ENCODE measurements around the gene TBCB. TPM values are rescaled to one million over a fixed set of nuclear protein-coding genes. Genes with fewer than 3 reads are reported as not detected.
A peak's percentile ranks its signal among the peaks of the same experiment; 100 is the strongest.

The TBCB gene
- total RNA-seq, 4 donors from 2014 or later = 118 to 196 (median 154) TPM

DNA sequence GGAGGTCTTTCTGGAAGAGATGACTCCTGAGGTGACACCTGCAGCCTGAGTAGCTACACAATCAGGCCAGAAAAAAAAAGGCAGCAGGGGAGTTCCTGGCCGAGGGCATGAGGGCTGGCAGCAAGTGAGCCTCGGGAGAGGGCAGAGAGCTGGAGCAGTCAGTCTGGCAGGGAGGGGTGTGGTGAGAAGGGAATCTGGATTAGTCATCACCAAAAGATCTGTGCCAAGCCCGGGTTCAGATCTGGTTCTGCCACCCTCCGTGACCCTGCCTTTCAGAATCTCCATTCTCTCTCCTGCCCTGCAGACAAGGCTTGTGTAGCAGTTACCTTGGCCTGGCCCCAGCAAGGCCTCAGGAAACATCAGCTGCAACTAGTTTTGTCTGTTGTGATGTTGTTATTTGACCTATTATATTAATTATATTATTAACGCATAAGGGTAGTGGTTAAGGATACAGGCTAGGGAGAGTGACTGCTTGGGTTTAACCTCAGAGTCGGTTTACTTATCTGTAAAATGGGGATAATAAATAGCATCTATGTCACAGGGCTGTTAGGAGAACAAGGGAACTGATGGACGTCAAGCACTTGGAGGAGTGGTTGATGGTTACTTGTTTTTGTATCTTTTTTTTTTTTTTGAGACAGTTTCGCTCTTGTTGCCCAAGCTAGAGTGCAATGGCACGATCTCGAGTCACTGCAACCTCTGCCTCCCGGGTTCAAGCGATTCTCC, 21.9 kb downstream of the TBCB start:
- Histone ChIP-seq H3K9me3 (no peaks in the 10 kb centered on the region), H3K4me1 (peaks cover 0 to 10% of the 10 kb centered on the region in 2 donors), H3K36me3 (no peaks in the 10 kb centered on the region), H3K27ac (peak overlapping the region in 1 of 2 donors; percentile 23), H3K27me3 (no peaks in the 10 kb centered on the region), H3K4me3 (no peak overlapping the region)
- peak in 1 of 2 donors; percentile 50 for DNase-seq
- TF ChIP-seq POLR2A (IDR thresholded peaks at IDR 0.05) = no peak
- TF ChIP-seq, protein P1, sequence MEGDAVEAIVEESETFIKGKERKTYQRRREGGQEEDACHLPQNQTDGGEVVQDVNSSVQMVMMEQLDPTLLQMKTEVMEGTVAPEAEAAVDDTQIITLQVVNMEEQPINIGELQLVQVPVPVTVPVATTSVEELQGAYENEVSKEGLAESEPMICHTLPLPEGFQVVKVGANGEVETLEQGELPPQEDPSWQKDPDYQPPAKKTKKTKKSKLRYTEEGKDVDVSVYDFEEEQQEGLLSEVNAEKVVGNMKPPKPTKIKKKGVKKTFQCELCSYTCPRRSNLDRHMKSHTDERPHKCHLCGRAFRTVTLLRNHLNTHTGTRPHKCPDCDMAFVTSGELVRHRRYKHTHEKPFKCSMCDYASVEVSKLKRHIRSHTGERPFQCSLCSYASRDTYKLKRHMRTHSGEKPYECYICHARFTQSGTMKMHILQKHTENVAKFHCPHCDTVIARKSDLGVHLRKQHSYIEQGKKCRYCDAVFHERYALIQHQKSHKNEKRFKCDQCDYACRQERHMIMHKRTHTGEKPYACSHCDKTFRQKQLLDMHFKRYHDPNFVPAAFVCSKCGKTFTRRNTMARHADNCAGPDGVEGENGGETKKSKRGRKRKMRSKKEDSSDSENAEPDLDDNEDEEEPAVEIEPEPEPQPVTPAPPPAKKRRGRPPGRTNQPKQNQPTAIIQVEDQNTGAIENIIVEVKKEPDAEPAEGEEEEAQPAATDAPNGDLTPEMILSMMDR (IDR thresholded peaks at IDR 0.05) = no peak
- intact Hi-C loops (cut with DNase I; ENCODE audit: low total_unique reads) = no loop called here

- Histone ChIP-seq H3K27me3 (no peaks in the 10 kb centered on the region), H3K27ac (peak overlapping the region; percentile 95 to 97), H3K4me3 (peak overlapping the region; percentile 80 to 92), H3K36me3 (no peaks in the 10 kb centered on the region), H3K9me3 (no peaks in the 10 kb centered on the region), H3K4me1 (peaks cover 0 to 10% of the 10 kb centered on the region in 2 donors)
- DNase-seq = no peak
- TF ChIP-seq, protein P1 (IDR thresholded peaks at IDR 0.05) = no peak
- no peak for TF ChIP-seq POLR2A (IDR thresholded peaks at IDR 0.05)
- intact Hi-C loops (cut with DNase I; ENCODE audit: low total_unique reads) = no loop called here
Measured at GRCh38 chr19:36139120-36139472, 23.8 kb downstream of the TBCB start.

DNA sequence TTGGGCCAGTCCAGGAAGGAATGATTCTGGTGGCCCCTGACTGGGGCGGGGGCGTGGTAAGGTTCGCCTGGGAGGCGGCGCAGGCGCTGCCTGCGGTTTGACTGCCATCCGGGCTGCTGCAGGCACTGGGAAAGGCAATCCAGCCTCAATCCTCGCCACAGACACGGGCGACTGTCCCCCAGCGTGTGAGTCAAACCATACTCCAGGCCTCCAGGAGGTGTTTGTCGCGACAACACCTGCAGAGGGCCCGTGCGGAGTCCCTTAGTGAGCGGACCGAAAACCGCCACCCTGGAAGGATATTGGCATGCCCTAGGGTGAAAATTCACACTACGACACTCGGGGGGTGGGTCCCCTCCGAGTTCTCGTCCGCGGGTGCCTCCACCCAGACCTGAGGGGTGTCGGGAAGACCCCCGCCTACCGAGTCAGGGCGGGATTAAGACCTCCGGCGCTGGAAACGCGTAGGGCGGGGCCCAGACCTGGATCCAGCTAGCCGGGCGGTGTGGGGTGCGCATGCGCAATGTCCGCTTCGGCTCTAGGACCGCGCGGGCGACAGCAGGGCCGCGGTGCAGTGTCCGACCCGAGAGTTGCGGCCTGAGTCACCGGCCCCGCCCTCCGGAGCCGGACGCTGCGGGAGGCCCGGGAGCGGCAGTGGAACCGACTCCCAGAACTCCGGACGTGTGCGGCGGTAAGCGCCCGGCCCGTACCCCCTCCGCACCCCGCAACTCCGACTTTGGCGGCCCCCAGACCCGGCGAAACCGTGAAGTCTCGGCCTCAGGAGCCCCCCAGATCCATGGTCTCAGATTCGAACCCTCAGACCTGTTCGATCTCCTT, 24.4 kb downstream of the TBCB start, which contains the start of gene CAPNS1:
Gene CAPNS1, plus strand, starts transcription at position 594 of the 831 bp plus-strand sequence. CDS start 946 bp downstream, outside the sequence.
- Histone ChIP-seq H3K36me3 (no peaks in the 10 kb centered on the region), H3K27ac (peak within 1 kb of the TSS; percentile 95 to 97), H3K9me3 (no peaks in the 10 kb centered on the region), H3K27me3 (no peaks in the 10 kb centered on the region), H3K4me1 (peaks cover 0 to 10% of the 10 kb centered on the region in 2 donors), H3K4me3 (peak within 1 kb of the TSS; percentile 80 to 92)
- TF ChIP-seq, protein P1 (IDR thresholded peaks at IDR 0.05) = peak in 3 of 4 experiments; percentile 17 to 39 (median 32)
- peak; percentile 91 to 99 for TF ChIP-seq POLR2A (IDR thresholded peaks at IDR 0.05)
- DNase-seq = peak; percentile 97
- intact Hi-C loops (cut with DNase I; ENCODE audit: low total_unique reads) = no loop called here

- peaks cover 0 to 10% of the 10 kb centered on the region in 2 donors for H3K4me1 ChIP-seq
- no peaks in the 10 kb centered on the region for H3K36me3 ChIP-seq
- H3K4me3 ChIP-seq = peak overlapping the region; percentile 80 to 92
- intact Hi-C loops (cut with DNase I; ENCODE audit: low total_unique reads) = no loop called here
- H3K27ac ChIP-seq = peak overlapping the region; percentile 95 to 97
- peak; percentile 48 to 60 for DNase-seq
- TF ChIP-seq, protein P1 (IDR thresholded peaks at IDR 0.05) = no peak
- TF ChIP-seq POLR2A (IDR thresholded peaks at IDR 0.05) = no peak
- no peaks in the 10 kb centered on the region for H3K27me3 ChIP-seq
- no peaks in the 10 kb centered on the region for H3K9me3 ChIP-seq
Measured at GRCh38 chr19:36140304-36141038, 25.2 kb downstream of the TBCB start.

Measured in uterus (tissue), 4 donors.